GM23248 (cell line): ENCODE data around the gene KLHL14.

Experiments used
- EZH2 ChIP-seq: fragments of 200-600 bp; sonication (generic); IDR thresholded peaks from 2 replicates; pipeline ENCODE4 v1.6.1; 2018; ENCODE audit warnings: antibody characterized with exemption, mild to moderate bottlenecking; ENCODE audit not compliant: insufficient read depth, poor library complexity, severe bottlenecking
- EZH2phosphoT487 ChIP-seq: fragments of 200-600 bp; sonication (generic); IDR thresholded peaks from 2 replicates; pipeline ENCODE4 v1.6.1; 2018; ENCODE audit warnings: antibody characterized with exemption, moderate library complexity, mild to moderate bottlenecking, low read depth; ENCODE audit not compliant: insufficient read depth

GRCh38 chr18:32684096-32684495, 88.7 kb downstream of the KLHL14 start:
- no peak for TF ChIP-seq EZH2
- no peak for TF ChIP-seq EZH2phosphoT487
